ENCODE measurements around the gene TNPO3.
A peak's percentile ranks its signal among the peaks of the same experiment; 100 is the strongest.
"Not testable (repeated sequence)": the region's sequence is repeated elsewhere in the genome, so short reads cannot be mapped to it uniquely, and the experiment has no call there.

Gene TNPO3

GRCh38 chr7:129051459-129051858 lies 3.5 kb downstream of the TNPO3 start:
- not testable (repeated sequence) for H4K8ac ChIP-seq (ENCODE audit: low read depth, low read length); H2AFZ ChIP-seq (ENCODE audit: low read length); DNase-seq (ENCODE audit: low spot score); H2BK15ac ChIP-seq (ENCODE audit: low read length); H3K4ac ChIP-seq (ENCODE audit: low read length); H3K27me3 ChIP-seq (ENCODE audit: control insufficient read depth in 3 of 3, insufficient read depth in 3 of 3, low read depth in 1 of 3, low read length in 3 of 3); H4K91ac ChIP-seq (ENCODE audit: low read depth, low read length, poor library complexity); H3K4me1 ChIP-seq (ENCODE audit: control insufficient read depth in 2 of 2, insufficient read depth in 1 of 2, low read depth in 1 of 2, low read length in 2 of 2); H3K4me3 ChIP-seq (ENCODE audit: low read length in 2 of 2); H3K14ac ChIP-seq (ENCODE audit: low read length); H3K4me2 ChIP-seq (ENCODE audit: insufficient read depth, low read length, poor library complexity, severe bottlenecking); H3K79me1 ChIP-seq (ENCODE audit: low read depth, low read length); H3K18ac ChIP-seq (ENCODE audit: low read length); H2BK5ac ChIP-seq (ENCODE audit: low read length); H3K9me3 ChIP-seq (replicated peaks in 1 of 2; ENCODE audit: control insufficient read depth in 2 of 2, insufficient read depth in 1 of 2, low read depth in 1 of 2, low read length in 2 of 2); H3K27ac ChIP-seq (replicated peaks; ENCODE audit: low read length); H2BK12ac ChIP-seq (ENCODE audit: low read length); H2AK5ac ChIP-seq (ENCODE audit: low read depth, low read length); H3K23ac ChIP-seq (ENCODE audit: low read depth, low read length, poor library complexity); H3K9ac ChIP-seq (ENCODE audit: low read depth, low read length, poor library complexity); H2BK120ac ChIP-seq (ENCODE audit: low read depth, low read length)
- H3K36me3 ChIP-seq (replicated peaks in 1 of 2; ENCODE audit: control insufficient read depth in 2 of 2, insufficient read depth in 2 of 2, low read length in 2 of 2): peaks cover 2 to 47% of the 10 kb centered on the region in 2 donors
- no CpG with 5 or more reads among the region's 7 CpGs for WGBS, 2 donors (ENCODE audit: extremely low coverage in 2 of 2, insufficient read length in 2 of 2, insufficient replicate concordance in 1 of 2)

GRCh38 chr7:129047761-129048160 lies 7.2 kb downstream of the TNPO3 start:
- H2BK15ac ChIP-seq (ENCODE audit: low read length): no peak overlapping the region
- peaks cover 0 to 4% of the 10 kb centered on the region in 2 donors for H3K4me1 ChIP-seq (ENCODE audit: control insufficient read depth in 2 of 2, insufficient read depth in 1 of 2, low read depth in 1 of 2, low read length in 2 of 2)
- no peaks in the 10 kb centered on the region for H3K27me3 ChIP-seq (ENCODE audit: control insufficient read depth in 3 of 3, insufficient read depth in 3 of 3, low read depth in 1 of 3, low read length in 3 of 3)
- H3K36me3 ChIP-seq (replicated peaks in 1 of 2; ENCODE audit: control insufficient read depth in 2 of 2, insufficient read depth in 2 of 2, low read length in 2 of 2): peaks cover 2 to 46% of the 10 kb centered on the region in 2 donors
- no peak for DNase-seq (ENCODE audit: low spot score)
- no peak overlapping the region for H3K4me2 ChIP-seq (ENCODE audit: insufficient read depth, low read length, poor library complexity, severe bottlenecking)
- peaks cover 3% of the 10 kb centered on the region for H3K79me1 ChIP-seq (ENCODE audit: low read depth, low read length)
- no peak overlapping the region for H3K23ac ChIP-seq (ENCODE audit: low read depth, low read length, poor library complexity)
- no peaks in the 10 kb centered on the region for H3K9me3 ChIP-seq (replicated peaks in 1 of 2; ENCODE audit: control insufficient read depth in 2 of 2, insufficient read depth in 1 of 2, low read depth in 1 of 2, low read length in 2 of 2)
- no CpG with 5 or more reads among the region's 2 CpGs for WGBS, 2 donors (ENCODE audit: extremely low coverage in 2 of 2, insufficient read length in 2 of 2, insufficient replicate concordance in 1 of 2)
- no peak overlapping the region for H3K4ac ChIP-seq (ENCODE audit: low read length)
- H3K4me3 ChIP-seq (ENCODE audit: low read length in 2 of 2): no peak overlapping the region
- no peak overlapping the region for H2BK5ac ChIP-seq (ENCODE audit: low read length)
- H2BK120ac ChIP-seq (ENCODE audit: low read depth, low read length): no peak overlapping the region
- H2BK12ac ChIP-seq (ENCODE audit: low read length): no peak overlapping the region
- no peak overlapping the region for H4K8ac ChIP-seq (ENCODE audit: low read depth, low read length)
- no peak overlapping the region for H2AK5ac ChIP-seq (ENCODE audit: low read depth, low read length)
- H3K27ac ChIP-seq (replicated peaks; ENCODE audit: low read length): no peak overlapping the region
- H3K14ac ChIP-seq (ENCODE audit: low read length): no peak overlapping the region
- no peak overlapping the region for H3K18ac ChIP-seq (ENCODE audit: low read length)
- no peak overlapping the region for H4K91ac ChIP-seq (ENCODE audit: low read depth, low read length, poor library complexity)
- peak overlapping the region; percentile 63 for H3K9ac ChIP-seq (ENCODE audit: low read depth, low read length, poor library complexity)
- H2AFZ ChIP-seq (ENCODE audit: low read length): no peak overlapping the region

- H3K9ac ChIP-seq (ENCODE audit: low read depth, low read length, poor library complexity): no peak overlapping the region
- peaks cover 3% of the 10 kb centered on the region for H3K79me1 ChIP-seq (ENCODE audit: low read depth, low read length)
- H2AK5ac ChIP-seq (ENCODE audit: low read depth, low read length): no peak overlapping the region
- H3K27ac ChIP-seq (replicated peaks; ENCODE audit: low read length): no peak overlapping the region
- H3K23ac ChIP-seq (ENCODE audit: low read depth, low read length, poor library complexity): no peak overlapping the region
- H3K4ac ChIP-seq (ENCODE audit: low read length): no peak overlapping the region
- H3K36me3 ChIP-seq (replicated peaks in 1 of 2; ENCODE audit: control insufficient read depth in 2 of 2, insufficient read depth in 2 of 2, low read length in 2 of 2): peaks cover 0 to 36% of the 10 kb centered on the region in 2 donors
- H3K4me1 ChIP-seq (ENCODE audit: control insufficient read depth in 2 of 2, insufficient read depth in 1 of 2, low read depth in 1 of 2, low read length in 2 of 2): peaks cover 7 to 11% of the 10 kb centered on the region in 2 donors
- H3K27me3 ChIP-seq (ENCODE audit: control insufficient read depth in 3 of 3, insufficient read depth in 3 of 3, low read depth in 1 of 3, low read length in 3 of 3): no peaks in the 10 kb centered on the region
- no peak overlapping the region for H3K18ac ChIP-seq (ENCODE audit: low read length)
- H2BK15ac ChIP-seq (ENCODE audit: low read length): no peak overlapping the region
- H3K14ac ChIP-seq (ENCODE audit: low read length): no peak overlapping the region
- DNase-seq (ENCODE audit: low spot score): no peak
- H3K9me3 ChIP-seq (replicated peaks in 1 of 2; ENCODE audit: control insufficient read depth in 2 of 2, insufficient read depth in 1 of 2, low read depth in 1 of 2, low read length in 2 of 2): no peaks in the 10 kb centered on the region
- no peak overlapping the region for H2BK12ac ChIP-seq (ENCODE audit: low read length)
- no peak overlapping the region for H3K4me3 ChIP-seq (ENCODE audit: low read length in 2 of 2)
- no CpG with 5 or more reads among the region's 4 CpGs for WGBS, 2 donors (ENCODE audit: extremely low coverage in 2 of 2, insufficient read length in 2 of 2, insufficient replicate concordance in 1 of 2)
- no peak overlapping the region for H4K91ac ChIP-seq (ENCODE audit: low read depth, low read length, poor library complexity)
- H2BK120ac ChIP-seq (ENCODE audit: low read depth, low read length): no peak overlapping the region
- H4K8ac ChIP-seq (ENCODE audit: low read depth, low read length): no peak overlapping the region
- H3K4me2 ChIP-seq (ENCODE audit: insufficient read depth, low read length, poor library complexity, severe bottlenecking): no peak overlapping the region
- no peak overlapping the region for H2BK5ac ChIP-seq (ENCODE audit: low read length)
- no peak overlapping the region for H2AFZ ChIP-seq (ENCODE audit: low read length)
These were observed 9.2 kb downstream of the TNPO3 start for GRCh38 chr7:129045682-129046081.

- Histone ChIP-seq H3K36me3 (replicated peaks in 1 of 2; ENCODE audit: control insufficient read depth in 2 of 2, insufficient read depth in 2 of 2, low read length in 2 of 2) (peaks cover 5 to 41% of the 10 kb centered on the region in 2 donors), H4K8ac (ENCODE audit: low read depth, low read length) (no peak overlapping the region), H3K9me3 (replicated peaks in 1 of 2; ENCODE audit: control insufficient read depth in 2 of 2, insufficient read depth in 1 of 2, low read depth in 1 of 2, low read length in 2 of 2) (no peaks in the 10 kb centered on the region), H2AK5ac (ENCODE audit: low read depth, low read length) (no peak overlapping the region), H3K14ac (ENCODE audit: low read length) (no peak overlapping the region), H3K4me3 (ENCODE audit: low read length in 2 of 2) (no peak overlapping the region), H3K79me1 (ENCODE audit: low read depth, low read length) (no peaks in the 10 kb centered on the region), H3K4me2 (ENCODE audit: insufficient read depth, low read length, poor library complexity, severe bottlenecking) (no peak overlapping the region), H3K23ac (ENCODE audit: low read depth, low read length, poor library complexity) (no peak overlapping the region), H3K18ac (ENCODE audit: low read length) (no peak overlapping the region), H2BK120ac (ENCODE audit: low read depth, low read length) (no peak overlapping the region), H2AFZ (ENCODE audit: low read length) (no peak overlapping the region), H2BK12ac (ENCODE audit: low read length) (no peak overlapping the region), H4K91ac (ENCODE audit: low read depth, low read length, poor library complexity) (no peak overlapping the region), H3K9ac (ENCODE audit: low read depth, low read length, poor library complexity) (no peak overlapping the region), H3K4me1 (ENCODE audit: control insufficient read depth in 2 of 2, insufficient read depth in 1 of 2, low read depth in 1 of 2, low read length in 2 of 2) (peaks cover 7 to 9% of the 10 kb centered on the region in 2 donors), H3K27ac (replicated peaks; ENCODE audit: low read length) (peak overlapping the region; percentile 40), H3K4ac (ENCODE audit: low read length) (no peak overlapping the region), H3K27me3 (ENCODE audit: control insufficient read depth in 3 of 3, insufficient read depth in 3 of 3, low read depth in 1 of 3, low read length in 3 of 3) (no peaks in the 10 kb centered on the region), H2BK5ac (ENCODE audit: low read length) (no peak overlapping the region), H2BK15ac (ENCODE audit: low read length) (no peak overlapping the region)
- no peak for DNase-seq (ENCODE audit: low spot score)
- WGBS, 2 donors (ENCODE audit: extremely low coverage in 2 of 2, insufficient read length in 2 of 2, insufficient replicate concordance in 1 of 2): no CpG with 5 or more reads among the region's 3 CpGs
These were observed 11.9 kb downstream of the TNPO3 start for GRCh38 chr7:129043012-129043411.

Measured in neuronal stem cell (in vitro differentiated cells).